COLO829 (cell line): ENCODE measurements around the gene TMOD2.

Source experiments
- DNase-seq: peaks from one replicate; pipeline ENCODE4 v3.0.0; 2012; ENCODE audit warnings: low spot score

TMOD2 gene

DNA sequence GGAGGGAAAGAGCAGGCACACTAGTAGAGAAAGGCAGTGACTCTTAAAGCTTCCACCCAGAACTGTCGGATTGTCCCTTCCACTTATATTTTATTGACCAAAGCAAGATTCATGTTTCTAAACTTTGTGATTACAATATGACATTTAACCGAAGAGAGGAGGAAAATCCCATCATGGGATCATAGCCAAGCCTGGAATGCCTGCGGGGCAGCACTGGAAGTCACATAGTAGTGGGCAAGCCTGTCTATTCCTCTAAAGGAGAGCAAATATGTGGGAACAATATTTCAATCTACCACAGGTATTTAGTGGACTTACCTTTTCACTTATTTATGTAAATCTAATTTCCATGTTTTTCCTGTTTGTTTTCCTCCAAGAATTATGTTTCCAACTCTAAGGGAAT, 74.3 kb downstream of the TMOD2 start:
- no peak for DNase-seq

DNA sequence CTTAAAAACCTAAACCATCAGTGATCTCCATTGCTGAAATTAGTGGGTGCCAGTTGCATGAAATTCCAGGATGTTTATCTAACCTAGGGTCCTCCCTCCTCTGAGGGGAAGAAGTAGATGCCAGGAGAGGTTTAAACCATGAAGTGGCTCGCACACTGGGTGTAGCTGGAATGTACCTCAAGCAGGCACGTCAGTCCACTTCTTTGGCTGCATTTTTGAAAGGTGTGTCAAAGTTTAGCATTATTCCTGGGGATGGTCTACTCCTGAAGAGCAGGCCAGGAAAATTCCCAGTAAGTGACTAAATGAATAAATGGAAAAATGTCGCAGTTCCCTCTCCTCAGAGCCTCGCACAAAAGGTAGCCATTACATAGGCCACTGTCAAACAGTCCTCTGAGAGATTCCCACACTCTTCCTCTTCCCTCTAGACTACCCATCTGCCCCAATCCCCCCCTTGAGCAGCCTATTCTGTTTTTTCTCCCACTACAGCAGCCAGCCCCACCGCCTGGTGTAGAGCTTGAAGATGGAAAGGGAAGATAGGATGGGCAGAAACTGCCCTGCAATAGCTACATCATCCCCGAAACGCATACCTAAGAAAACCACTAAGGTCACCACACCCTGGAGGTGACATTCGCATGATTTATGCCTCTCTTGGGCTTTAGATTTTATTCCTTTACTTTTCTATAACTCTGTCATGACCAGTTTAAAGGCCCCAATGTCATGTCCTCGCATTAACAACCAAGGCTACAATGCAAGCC, 77.4 kb downstream of the TMOD2 start:
- DNase-seq, result no peak

DNA sequence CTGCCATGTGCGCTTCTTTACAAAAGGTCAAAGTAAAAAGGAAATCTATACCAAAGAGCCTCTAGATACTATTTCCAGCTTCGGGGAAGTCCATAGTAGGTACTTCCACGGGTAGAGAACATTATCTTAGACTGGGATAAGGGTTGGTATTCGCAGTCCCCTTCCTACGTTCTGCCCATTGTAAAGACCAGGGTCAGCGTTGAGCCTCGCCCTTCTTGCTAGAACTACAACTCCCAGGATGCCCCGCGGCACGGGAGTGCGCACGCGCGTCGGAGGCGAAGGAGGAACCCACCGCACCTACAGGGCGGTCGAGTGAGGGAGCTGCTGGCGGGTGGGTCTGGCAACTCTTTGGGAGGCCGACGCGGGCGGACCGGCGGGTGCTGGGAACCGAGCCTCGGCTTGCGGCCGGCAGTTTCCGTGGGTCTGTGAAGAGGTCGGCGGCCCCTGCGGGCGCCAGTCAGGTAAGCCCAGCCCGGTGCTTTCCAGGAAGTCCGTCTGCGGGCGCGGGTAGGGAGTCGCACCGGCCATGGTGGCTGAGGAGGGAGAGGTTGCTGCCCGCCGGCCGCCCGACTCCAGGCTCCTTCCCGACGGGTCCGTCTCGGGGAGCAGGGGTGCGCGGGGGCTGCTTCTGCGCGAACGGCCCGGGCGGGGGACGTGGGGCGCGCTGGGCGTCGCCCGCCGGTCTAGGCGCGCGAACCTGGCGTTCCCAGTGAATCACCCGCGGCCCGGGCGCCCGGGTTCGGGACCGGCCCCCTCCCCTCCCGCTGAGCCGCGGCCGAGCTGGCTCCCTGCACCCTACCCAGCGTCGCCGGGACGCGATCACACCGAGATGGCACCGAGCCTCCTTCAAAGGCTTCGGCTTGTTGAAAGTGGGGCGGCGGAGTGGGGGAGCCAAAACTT, 78.2 kb downstream of the TMOD2 start, which contains the start of gene TMOD3:
Gene TMOD3, plus strand, starts transcription at position 278 of the 900 bp plus-strand sequence. CDS start 33,232 bp downstream, outside the sequence.
- peak; percentile 88 for DNase-seq

DNA sequence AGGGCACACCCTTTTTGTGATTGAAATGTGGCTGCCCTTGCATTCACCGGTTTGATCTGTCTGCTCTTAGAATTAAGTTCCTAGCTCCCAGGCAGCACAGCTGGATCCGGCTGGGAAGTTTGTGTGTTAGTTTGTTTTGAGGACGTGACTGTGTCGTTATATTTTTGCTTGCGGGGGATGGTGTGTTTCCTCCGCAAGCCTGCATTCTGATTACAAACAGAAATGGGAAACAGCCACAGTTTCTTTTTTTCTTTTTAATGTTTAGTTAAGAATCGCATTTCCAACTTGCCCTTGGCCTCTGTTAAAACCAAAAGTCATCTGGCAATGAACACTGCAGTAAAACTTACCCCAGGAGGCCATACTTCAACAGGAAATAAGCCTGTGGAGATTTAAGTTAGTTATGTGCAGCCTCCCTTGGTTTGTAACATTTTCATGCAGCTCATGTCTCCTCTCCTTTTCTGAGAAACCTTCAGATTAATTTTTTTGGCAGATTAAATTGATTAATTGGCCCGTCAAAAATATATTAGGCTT, 78.9 kb downstream of the TMOD2 start:
- no peak for DNase-seq

DNA sequence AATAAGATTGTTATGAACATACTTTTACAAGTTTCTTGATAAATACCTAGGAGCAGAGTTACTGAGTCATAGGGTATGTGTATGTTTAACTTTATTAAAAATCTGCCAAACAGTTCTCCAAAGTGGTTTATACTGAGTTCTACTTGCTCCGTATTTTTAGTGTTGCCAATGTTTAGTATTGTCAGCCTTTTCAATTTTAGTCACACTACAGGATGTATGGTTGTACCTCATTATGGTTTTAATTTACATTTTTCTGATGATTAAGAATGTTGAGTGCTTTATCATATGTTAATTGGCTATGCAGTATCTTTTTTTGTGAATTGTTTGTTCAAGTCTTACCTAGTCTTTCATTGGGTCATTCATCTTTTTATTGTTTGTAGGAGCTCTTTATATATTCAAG, 82.4 kb downstream of the TMOD2 start:
- no peak for DNase-seq

DNA sequence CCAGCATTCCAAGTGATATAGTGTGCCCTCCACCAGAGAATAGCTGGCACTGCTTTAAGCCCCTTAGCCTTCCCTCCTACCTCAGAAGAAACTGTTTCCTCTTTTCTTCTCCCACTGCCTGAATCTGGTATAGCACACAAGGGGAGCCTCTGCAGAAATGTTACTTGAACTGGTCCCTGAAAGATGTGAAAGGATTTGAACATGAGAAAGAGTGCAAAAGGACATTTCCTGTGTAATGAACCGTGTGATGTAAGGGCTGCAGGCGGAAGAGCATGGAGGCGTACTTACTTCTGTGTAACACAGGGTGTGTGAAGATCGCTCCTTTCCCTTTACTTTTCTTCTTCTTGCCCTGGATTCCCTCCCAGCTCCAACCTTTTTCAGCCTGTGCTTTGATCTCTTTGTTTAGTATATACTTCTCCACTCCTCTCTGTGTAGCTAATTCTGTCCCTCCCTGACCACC, 86.4 kb downstream of the TMOD2 start:
- no peak for DNase-seq

DNA sequence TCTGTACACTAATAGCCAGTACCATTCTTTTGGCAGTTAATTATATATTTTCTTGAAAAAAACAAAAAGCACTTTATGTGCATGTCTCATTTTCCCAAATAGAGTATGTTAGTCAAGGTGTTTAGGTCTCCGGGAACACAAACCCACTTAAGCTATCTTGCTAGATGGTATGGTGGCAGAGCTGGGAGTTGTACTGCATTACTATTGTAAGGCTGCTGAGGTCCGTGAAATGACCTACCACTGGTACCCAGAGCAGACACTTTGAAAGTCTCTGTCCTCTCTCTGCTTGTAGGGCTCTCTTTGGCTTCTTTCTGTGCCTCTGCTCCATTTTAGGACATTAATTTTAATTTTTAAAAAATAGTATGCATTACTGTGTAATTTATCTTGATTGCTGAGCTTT, 86.9 kb downstream of the TMOD2 start:
- DNase-seq, result no peak

DNA sequence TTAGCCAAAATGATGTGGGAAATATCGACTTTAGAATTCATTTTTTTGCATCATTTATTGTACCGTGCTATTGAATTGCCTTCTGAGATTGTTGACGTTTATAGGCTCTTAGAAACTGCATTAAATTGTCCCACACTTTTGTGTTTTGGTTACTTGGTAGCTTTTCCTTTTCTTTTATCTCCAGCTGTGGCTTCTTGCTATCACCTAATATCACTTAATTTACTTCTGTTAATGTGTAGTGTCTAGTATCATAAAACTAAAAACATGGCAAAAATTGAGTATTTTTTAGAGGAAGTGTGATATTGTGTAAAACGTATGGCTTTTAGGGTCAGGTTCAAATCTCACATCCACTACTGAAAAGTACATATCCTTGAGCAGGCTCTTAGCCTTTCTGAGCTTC, 89.3 kb downstream of the TMOD2 start:
- no peak for DNase-seq

DNA sequence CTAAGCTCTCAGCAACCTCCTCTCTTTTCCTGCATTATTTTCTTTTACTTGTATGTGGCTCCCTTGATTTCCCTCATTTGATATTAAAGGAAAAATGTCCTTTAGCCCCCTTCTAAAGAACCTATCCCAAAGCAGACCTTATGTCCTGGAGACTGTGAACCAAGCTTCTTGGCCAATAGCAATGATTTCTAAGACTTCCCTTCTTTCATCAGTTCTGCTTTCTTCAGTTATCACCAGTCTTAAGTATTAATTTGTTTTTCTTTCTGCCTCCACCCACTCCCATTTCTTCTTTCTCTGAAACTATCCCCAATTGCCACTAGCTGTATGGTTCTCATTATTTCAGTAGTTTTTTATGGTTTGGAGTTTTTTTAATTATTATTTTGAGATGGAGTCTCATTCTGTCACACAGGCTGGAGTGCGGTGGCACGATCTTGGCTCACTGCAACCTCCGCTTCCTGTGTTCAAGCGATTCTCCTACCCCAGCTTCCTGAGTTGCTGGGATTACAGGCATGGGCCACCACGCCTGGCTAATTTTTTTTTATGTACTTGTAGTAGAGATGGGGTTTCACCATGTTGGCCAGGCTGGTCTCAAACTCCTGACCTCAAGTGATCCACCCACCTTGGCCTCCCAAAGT, 90.1 kb downstream of the TMOD2 start:
- DNase-seq, result no peak

DNA sequence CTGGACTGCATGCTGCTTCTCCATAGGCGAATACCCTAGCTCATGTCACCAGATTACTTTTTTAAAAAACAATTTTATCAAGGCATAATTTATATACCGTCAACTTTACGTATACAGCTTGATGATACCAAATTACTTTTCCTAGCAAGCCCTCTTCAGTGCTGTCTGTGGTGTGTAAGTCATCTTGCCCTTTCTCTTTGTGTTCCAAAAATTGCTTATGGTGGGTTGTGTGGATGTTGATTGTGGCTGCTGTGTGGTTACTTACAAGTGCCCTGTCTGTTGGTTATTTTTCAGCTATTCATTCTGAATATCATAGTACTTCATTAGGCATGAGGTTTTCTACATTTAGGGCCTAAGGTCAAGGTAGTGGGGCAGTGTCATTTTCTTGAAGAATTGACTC, 90.9 kb downstream of the TMOD2 start:
- DNase-seq, result no peak

DNA sequence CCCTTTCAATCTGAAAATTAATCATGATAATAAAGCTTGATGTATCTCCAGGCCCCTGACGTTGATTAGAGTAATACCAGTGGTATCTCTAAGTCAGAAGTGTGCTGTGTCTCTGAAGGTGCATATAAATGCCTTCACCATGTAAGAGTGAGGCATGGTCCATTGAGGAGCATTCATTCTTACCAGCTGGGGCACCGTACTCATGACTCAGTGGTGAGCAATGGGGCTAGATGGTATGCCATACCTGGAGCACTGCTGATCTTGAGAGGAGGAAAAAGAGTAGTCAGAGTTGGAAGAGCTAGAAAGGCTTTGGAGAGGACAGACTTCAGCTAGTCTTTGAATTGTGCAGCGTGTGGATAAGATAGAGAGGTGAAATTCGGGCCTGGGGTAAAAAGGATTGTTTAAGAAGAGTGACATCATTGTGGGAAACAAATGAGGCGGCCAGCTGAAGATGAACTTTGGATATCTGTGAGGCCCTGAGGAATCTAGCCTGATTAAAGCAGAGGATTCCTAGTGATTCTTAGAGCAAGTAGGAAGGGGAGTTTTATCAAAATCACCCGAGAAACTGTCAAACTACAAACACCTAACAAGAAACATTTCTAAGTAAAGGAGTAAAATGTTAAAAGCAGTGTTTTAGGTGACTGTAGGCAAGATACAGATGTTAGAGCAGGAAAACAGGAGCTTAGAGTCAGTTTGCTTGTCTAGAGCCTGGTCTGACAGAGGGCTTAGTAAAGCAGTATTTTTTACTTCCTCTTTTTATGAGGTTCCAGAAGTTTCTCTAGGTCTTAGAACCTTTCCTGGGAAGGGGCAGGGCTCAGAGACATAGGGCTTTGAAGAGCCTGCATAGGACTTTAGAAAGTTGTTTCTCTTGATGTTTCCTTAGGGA, 91.7 kb downstream of the TMOD2 start:
- no peak for DNase-seq

DNA sequence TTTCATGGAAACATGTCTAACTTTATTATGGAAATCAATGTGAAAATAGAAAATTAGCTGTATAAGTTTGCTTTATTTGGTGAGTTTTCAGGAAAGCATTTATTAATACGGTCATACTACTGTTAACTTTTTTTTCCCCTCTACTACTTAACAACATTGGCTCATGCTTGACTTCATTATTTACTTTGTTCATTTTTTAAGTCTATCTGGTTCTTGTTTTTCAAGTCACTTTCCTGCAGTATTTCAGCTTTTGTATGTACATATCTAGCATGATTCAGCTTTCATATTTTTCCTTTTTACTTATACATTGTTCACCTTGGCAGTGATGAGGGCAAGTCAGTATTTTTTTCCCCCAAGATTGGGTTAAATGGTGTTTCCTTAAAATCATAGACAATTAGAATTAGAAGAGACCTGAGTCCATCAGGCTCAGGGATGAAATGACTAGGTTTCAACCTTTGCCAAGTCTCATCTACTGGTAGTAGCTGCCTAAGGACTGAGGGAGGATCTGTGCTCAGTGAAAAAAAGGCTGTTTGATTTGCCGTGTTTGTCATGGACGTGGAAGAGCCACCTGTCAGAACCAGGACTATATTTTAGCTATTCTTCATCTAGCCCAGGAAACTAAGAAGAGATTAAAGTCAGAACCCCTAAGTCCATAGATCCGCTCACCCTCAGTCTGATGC, 93.5 kb downstream of the TMOD2 start:
- DNase-seq, result no peak

DNA sequence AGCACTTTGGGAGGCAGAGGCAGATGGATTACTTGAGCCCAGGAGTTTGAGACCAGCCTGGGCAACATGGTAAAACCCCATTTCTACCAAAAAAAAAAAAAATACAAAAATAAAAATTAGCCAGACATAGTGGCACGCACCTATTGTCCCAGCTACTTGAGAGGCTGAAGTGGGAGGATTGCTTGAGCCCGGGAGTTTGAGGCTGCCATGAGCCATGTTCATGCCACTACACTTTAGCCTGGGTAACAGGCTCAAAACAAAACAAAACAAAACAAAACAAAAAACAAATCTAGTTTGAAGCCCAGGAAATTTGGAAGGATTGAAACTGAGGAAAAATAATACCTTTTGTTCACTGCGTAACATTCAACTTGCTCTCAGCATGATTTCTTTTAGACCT, 94.7 kb downstream of the TMOD2 start:
- no peak for DNase-seq

DNA sequence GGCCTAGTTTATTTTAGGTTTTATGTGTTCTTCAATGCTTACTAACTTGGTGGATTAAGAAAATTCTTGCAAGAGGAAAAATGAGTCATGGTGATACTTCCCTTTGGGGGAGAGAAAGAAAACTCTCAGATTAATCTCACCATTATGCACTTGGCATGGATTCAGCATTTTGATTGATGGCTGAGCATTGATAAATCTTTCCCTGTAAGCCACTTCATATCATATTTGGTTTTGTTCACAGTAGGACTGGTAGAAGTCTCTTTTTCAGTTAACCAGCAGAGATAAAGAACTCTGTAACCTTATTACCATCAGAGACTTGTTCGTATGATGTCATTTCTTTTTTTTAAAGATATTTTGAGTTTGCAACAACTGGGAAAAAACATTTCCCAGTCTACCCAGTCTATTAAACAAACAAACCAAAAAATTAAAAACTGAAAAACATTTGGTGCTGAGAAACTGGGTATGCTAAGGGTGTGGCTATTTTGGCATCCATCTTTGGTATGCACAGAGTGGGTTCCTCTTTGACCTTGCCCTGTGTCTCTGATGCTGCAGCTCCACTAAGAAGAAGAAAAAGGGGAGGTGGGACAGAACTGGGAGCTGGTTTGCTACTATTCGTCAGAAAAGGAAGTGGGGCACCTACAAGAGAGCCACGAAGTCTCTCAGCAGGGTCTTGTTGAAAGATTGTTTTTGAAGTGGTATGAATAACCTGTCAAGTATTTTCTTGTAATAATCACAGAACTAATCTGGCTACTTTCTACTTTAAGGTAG, 95.2 kb downstream of the TMOD2 start:
- no peak for DNase-seq

DNA sequence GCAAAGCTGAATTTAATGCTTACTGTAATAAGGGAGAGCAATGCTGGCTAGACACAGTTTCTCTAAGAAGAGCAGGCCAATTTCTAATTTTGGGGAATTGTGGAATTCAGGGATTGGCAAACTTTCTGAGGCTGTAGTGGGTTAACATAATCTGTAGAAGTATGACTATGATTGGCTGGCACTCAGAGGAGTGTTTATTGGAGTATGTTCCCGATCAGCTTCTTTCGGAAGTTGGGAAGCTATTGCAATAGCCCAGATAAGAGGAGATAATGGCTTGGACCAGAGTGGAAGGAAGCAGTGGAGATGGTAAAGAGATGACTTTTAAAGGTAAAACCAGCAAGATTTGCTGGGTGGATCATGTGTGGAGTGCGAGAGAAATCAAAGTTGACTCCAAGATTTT, 97.4 kb downstream of the TMOD2 start:
- no peak for DNase-seq

DNA sequence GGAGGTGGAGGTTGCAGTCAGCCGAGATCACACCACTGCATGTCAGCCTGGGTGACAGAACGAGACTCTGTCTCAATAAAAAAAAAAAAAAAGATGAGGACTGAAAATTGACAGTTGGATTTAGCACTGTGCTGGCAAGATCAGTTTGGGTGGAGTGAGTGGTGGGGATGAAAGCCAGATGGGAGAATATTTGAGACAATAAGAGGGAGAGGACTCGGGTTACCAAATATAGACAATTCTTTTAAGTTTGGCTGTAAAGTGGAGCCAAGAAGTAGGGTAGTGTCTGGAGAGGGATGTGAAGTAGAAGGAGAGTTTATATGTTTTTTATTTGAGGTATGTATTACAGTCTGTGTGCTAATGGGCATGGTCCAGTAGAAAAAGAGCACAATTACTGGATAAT, 98.5 kb downstream of the TMOD2 start:
- no peak for DNase-seq

DNA sequence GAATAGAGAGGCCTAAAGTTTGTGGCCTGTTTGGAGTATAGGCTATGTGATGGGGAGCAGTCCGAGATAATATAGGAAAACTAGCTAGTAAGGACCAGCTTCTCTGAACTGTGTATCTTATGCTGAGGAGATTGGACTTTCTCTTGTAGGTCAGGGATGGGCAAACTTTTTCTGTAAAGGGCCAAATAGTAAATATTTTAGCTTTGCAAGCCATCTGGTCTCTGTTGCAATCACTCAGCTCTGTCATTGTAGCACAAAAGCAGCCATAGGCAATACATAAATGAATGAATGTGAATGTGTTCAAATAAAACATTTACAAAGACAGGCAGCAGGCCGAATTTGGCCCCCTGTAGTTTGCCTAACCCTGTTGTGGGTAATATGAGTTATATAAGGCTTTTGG, 102.6 kb downstream of the TMOD2 start:
- no peak for DNase-seq

DNA sequence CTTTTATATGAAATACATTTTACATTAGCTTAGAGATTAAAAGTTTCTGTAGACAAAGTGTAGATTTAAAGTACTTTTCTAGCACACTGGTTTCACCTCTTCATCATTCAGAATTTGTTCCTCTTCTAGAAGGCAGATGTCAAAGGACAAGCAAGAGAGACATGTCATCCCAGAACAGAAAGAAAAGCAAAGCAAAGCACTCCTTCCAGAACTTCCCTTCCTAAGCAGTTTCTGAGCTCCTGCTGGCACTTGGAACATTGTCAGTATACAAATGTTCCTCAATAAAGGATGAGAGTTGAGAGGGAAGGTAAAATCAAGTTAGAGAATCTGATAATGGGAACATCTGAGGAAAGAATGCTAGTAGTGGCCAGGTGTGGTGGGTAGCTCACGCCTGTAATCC, 104.2 kb downstream of the TMOD2 start:
- DNase-seq, result no peak

DNA sequence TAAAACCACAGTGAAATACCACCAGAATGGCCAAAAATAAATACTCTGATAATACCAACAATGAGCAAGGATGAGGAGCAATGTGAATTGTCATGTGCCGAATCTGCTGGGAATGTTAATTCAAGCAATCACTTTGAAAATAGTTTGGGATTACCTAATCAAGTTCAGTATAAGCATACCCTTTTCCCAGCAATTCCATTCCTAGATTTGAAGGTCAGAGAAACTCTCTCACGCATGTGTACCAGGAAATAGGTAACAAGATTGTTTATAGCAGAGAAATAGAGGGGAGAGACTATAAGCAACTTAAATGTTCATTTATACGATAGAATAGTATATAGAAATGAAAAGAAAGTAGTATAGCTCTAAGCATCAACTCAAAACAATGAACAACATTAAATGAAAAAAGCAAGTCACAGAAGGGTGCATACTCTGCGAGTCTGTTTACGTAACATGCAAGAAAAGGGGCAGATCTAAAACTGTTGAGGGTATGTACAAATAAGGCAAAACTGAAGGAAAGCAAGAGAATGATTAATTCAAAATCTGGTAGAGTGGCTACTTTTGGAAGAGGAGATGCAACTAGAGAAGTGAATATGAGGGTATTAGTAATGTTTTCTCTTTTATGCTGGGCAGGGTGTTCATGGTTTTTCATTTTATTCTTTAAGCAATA, 105.5 kb downstream of the TMOD2 start:
- no peak for DNase-seq
